LNCaP clone FGC (cell line): ENCODE data around the gene GABPB2.

ENCODE experiments used
- DNase-seq: peaks from one replicate; pipeline ENCODE4 v3.0.0-alpha.2; 2011; ENCODE audit warnings: low read depth
- H3K4me3 ChIP-seq: 2 replicates; pipeline ENCODE4 v1.5.1; 2011; ENCODE audit warnings: mild to moderate bottlenecking, low read depth, low read length, control low read depth
- TF ChIP-seq, protein P1 (sequence below): IDR thresholded peaks from 2 replicates; pipeline ENCODE4 v1.5.1; 2012; ENCODE audit warnings: mild to moderate bottlenecking; ENCODE audit not compliant: control insufficient read depth, insufficient read depth; ENCODE audit errors: extremely low read depth

The GABPB2 gene

GRCh38 chr1:151106894-151107293, 36.3 kb downstream of the GABPB2 start:
- TF ChIP-seq, protein P1, sequence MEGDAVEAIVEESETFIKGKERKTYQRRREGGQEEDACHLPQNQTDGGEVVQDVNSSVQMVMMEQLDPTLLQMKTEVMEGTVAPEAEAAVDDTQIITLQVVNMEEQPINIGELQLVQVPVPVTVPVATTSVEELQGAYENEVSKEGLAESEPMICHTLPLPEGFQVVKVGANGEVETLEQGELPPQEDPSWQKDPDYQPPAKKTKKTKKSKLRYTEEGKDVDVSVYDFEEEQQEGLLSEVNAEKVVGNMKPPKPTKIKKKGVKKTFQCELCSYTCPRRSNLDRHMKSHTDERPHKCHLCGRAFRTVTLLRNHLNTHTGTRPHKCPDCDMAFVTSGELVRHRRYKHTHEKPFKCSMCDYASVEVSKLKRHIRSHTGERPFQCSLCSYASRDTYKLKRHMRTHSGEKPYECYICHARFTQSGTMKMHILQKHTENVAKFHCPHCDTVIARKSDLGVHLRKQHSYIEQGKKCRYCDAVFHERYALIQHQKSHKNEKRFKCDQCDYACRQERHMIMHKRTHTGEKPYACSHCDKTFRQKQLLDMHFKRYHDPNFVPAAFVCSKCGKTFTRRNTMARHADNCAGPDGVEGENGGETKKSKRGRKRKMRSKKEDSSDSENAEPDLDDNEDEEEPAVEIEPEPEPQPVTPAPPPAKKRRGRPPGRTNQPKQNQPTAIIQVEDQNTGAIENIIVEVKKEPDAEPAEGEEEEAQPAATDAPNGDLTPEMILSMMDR = no peak
- no peak for DNase-seq
- no peak overlapping the region for H3K4me3 ChIP-seq

DNA sequence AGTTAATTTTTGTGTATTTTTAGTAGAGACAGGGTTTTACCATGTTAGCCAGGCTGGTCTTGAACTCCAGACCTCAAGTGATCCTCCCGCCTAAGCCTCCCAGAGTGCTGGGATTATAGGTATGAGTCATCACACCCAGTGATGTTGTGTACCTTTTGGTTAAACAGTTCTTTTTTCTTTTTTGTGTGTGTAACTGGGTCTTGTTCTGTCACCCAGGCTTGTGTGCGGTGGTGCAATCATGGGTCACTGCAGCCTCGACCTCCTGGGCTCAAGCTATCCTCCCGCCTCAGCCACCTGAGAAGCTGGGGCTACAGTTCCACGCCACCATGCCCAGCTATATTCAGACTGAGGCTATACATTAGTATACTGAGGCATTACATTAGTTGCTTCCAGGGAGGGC, 37.8 kb downstream of the GABPB2 start:
- TF ChIP-seq, protein P1 = no peak
- H3K4me3 ChIP-seq = no peak overlapping the region
- no peak for DNase-seq

GRCh38 chr1:151113877-151114276, 43.3 kb downstream of the GABPB2 start:
- no peak for DNase-seq
- H3K4me3 ChIP-seq = no peak overlapping the region
- TF ChIP-seq, protein P1 = no peak

GRCh38 chr1:151124763-151125403, 54.3 kb downstream of the GABPB2 start:
- TF ChIP-seq, protein P1 = no peak
- H3K4me3 ChIP-seq = no peak overlapping the region
- no peak for DNase-seq

GRCh38 chr1:151128800-151129199, 58.2 kb downstream of the GABPB2 start:
- TF ChIP-seq, protein P1 = no peak
- no peak overlapping the region for H3K4me3 ChIP-seq
- no peak for DNase-seq

DNA sequence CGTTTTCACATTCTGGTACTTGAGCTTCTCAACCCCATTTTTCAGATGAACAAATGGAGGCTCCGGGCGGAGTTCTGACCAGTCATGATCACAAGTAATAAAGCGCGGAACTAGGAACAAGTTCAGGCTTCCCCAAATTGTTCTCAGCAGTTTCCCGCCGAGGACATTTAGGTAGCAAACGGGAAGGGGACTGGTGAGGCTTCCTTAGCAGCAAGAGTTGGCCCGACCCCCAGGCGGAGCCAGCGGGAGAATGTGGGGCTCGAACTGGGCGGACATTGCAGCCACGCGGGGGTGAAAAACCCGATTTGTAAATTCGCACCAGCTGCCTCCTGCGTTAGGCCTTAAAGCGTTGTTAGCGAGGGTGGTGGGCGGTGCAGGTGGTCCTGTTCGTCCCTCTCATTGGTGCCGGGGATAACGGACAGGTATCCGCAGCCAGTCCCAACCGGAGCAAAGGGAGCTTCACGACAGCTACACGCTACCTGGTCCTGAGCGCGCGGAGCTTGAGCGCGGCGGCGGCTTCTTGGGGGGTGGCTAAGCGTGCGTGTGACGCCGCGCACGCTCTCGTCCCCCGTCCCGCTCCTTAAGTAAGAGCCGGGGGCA, 60.5 kb downstream of the GABPB2 start:
- H3K4me3 ChIP-seq = no peak overlapping the region
- TF ChIP-seq, protein P1 = no peak
- DNase-seq = no peak
